Right cardiac atrium (tissue), 5 donors: ENCODE measurements around the gene EXOC4. TPM values are rescaled to one million over a fixed set of nuclear protein-coding genes. Genes with fewer than 3 reads are reported as not detected.

Source experiments
- ATAC-seq, 2 donors: fragments of 200-7000 bp; cut with Tn5 transposase; one replicate each; pipeline versions ENCODE4 v1.8.0 to v1.9.1; 2020; ENCODE audit warnings: moderate library complexity in 2 of 2, mild to moderate bottlenecking in 1 of 2
- DNase-seq, 3 donors: peaks; one replicate each; pipeline ENCODE4 v3.0.0-alpha.2; 2020
- H3K27ac ChIP-seq: one replicate; pipeline ENCODE4 v1.5.1; 2013; ENCODE audit warnings: mild to moderate bottlenecking, low read length, control low read depth, moderate library complexity
- H3K27me3 ChIP-seq: one replicate; pipeline ENCODE4 v1.6.1; 2013; ENCODE audit not compliant: control insufficient read depth, insufficient read depth
- H3K4me1 ChIP-seq: one replicate; pipeline ENCODE4 v1.6.1; 2013; ENCODE audit warnings: low read length; ENCODE audit not compliant: control insufficient read depth, insufficient read depth
- H3K4me3 ChIP-seq: one replicate; pipeline ENCODE4 v1.5.1; 2013; ENCODE audit warnings: low read length, control low read depth
- H3K9me3 ChIP-seq: one replicate; pipeline ENCODE4 v1.6.1; 2013; ENCODE audit warnings: low read length; ENCODE audit not compliant: control insufficient read depth
- WGBS: extraction: QIAGEN DNeasy Blood & Tissue Kit; methylation state at CpG from one replicate; pipeline ENCODE4 v1.1.7; 2013; 5-methylcytosine and 5-hydroxymethylcytosine counted together
- intact Hi-C, 4 donors: fragments of 100-400 bp; cut with DNase I; formaldehyde crosslinking; loops; one replicate each; pipeline versions ENCODE4 v1.11.0 to v1.14.0; 2022 to 2023
- polyA plus RNA-seq: library from polyadenylated mRNA; stranded (reverse); fragments of 200-250 nt; gene quantifications from one replicate; pipeline ENCODE4 v1.2.3, GENCODE V29; 2013
- total RNA-seq, 4 donors: library from RNA; stranded (reverse); fragmentation: NEBNext Ultra II Directional; extraction: Animal tissue kit (Norgen Biotek cat#: 25700); gene quantifications; one replicate each; pipeline ENCODE4 v1.2.1, GENCODE V29; 2021
- donor health status: healthy with polysubstance abuse.
- donor health status: DM: no; HTN: yes; CAD: no.
- donor health status: DM: no; HTN: no; CAD: no.
- donor health status: DM: no; HTN: yes; CAD: no; lungs with severe emphysema.
- donor health status: DM: yes; HTN: yes; CAD: no.

EXOC4 gene
- total and polyA plus RNA-seq, 5 donors, result 11.9 to 45.9 (median 39.7) TPM

DNA sequence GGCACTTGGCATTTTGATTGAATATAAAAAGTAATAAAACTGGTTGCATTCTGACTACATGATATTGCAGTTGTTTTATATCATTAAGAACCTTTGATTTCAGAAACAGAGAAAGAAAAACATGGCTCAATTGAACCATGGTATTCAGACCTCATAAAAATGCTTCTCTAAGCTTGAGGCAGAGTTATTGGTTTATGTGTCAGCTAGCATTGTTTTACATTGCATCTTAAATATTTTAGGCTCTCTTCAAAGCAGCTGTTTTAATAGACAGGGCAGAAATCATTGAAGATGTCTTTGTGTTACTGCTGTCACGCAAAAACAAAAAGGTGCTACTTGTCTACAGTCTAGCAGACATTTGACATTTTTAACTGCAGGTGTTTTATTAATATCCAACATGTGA lies 299.2 kb downstream of the EXOC4 start:
- 98% methylated on average over 1 of the region's 1 CpG for WGBS
- Histone ChIP-seq H3K27ac (no peak overlapping the region), H3K4me3 (no peak overlapping the region), H3K4me1 (no peaks in the 10 kb centered on the region), H3K27me3 (no peaks in the 10 kb centered on the region), H3K9me3 (no peaks in the 10 kb centered on the region)
- DNase-seq (no peak), ATAC-seq (no peak)
- intact Hi-C loops, result no loop called here

DNA sequence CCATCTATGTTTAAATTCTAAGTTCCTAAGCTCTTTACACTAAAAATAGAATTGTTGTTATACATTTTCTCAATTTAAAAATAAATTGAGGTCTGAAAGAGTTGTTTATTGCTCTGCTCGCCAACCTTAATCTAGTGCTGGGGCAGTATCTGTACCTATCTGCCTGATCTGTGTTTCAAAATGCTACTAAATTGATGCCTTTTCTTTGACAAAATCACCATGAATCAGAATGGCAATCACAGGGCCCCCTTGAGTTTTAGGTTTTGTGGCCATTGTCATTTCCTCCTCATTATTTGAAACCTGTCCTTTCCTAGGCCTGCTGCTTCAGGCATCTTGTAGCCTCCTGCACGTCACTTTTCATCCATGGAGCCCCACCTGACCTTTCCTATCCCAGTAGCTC lies 301.5 kb downstream of the EXOC4 start:
- Histone ChIP-seq H3K4me1 (no peaks in the 10 kb centered on the region), H3K27ac (no peak overlapping the region), H3K4me3 (no peak overlapping the region), H3K9me3 (no peaks in the 10 kb centered on the region), H3K27me3 (no peaks in the 10 kb centered on the region)
- ATAC-seq, result no peak
- DNase-seq, result no peak
- WGBS, result 98% methylated on average over 2 of the region's 2 CpGs
- intact Hi-C loops, result no loop called here

DNA sequence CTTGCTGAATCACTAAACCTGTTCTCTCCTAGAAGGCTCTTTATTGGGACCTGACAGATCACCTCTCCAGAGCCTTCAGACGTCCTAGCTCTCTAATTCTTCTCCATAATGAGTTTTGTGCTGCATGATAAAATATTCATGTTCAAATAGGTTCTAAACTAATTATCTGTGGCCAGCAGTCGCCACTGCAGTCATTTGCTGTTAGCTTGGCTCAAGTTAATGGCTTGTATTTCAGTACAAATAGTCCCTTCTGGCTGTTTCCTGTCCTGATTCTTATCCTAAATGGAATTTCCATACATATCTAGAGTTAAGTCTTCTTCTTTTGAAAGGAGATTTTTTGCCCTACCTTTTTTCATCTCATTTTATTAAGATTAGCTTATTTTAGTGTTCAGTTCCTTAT lies 303.2 kb downstream of the EXOC4 start:
- H3K27me3 ChIP-seq, result no peaks in the 10 kb centered on the region
- no peaks in the 10 kb centered on the region for H3K4me1 ChIP-seq
- H3K4me3 ChIP-seq, result no peak overlapping the region
- DNase-seq (no peak), ATAC-seq (no peak)
- intact Hi-C loops, result no loop called here
- WGBS, result 27% methylated on average over 2 of the region's 2 CpGs
- H3K9me3 ChIP-seq, result no peaks in the 10 kb centered on the region
- H3K27ac ChIP-seq, result no peak overlapping the region

DNA sequence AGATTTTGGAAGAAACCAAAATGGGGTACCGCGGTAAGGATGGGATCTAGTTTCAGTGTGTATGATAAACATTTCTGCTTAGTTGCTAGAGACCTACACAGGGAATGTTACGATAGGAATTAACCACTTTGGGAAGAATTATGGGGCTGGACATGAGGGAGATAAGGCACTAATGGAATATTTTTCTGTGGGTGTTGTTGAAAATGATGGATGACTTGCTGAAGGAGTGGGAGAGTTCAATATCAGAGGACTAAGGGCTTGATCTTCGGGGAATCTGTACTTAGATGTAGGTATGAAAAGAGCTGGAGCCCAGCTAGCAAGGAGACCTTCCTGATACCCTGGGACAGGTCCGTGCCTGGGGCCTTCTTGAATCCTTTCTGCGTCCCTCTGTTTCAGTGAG lies 303.7 kb downstream of the EXOC4 start:
- WGBS, result 89% methylated on average over 6 of the region's 6 CpGs
- DNase-seq, result no peak
- no peaks in the 10 kb centered on the region for H3K4me1 ChIP-seq
- no peaks in the 10 kb centered on the region for H3K9me3 ChIP-seq
- intact Hi-C loops, result no loop called here
- H3K27me3 ChIP-seq, result no peaks in the 10 kb centered on the region
- no peak overlapping the region for H3K4me3 ChIP-seq
- H3K27ac ChIP-seq, result no peak overlapping the region
- no peak for ATAC-seq

DNA sequence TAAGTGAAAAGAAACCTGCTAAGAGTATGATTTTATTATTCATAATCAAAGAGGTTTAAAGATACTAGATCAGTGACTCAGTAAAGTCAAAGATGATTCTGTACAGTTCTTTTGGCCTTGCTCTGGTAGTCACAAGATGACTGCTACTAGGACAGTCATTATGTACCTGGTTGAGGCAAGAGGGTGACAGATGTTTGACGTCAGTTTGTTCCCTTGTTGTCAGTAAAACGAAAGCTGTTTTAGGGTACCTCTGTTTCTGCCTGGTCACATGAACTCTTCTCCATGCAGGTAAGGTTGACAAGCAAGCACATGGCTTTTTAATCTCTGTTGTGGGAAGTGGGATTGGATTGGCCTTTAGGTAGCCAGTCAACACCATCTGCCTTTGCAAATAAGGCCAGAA lies 308.0 kb downstream of the EXOC4 start:
- Histone ChIP-seq H3K27ac (no peak overlapping the region), H3K27me3 (no peaks in the 10 kb centered on the region), H3K4me1 (no peaks in the 10 kb centered on the region), H3K4me3 (no peak overlapping the region), H3K9me3 (no peaks in the 10 kb centered on the region)
- no peak for DNase-seq
- WGBS, result 95% methylated on average over 2 of the region's 2 CpGs
- no peak for ATAC-seq
- intact Hi-C loops, result no loop called here

DNA sequence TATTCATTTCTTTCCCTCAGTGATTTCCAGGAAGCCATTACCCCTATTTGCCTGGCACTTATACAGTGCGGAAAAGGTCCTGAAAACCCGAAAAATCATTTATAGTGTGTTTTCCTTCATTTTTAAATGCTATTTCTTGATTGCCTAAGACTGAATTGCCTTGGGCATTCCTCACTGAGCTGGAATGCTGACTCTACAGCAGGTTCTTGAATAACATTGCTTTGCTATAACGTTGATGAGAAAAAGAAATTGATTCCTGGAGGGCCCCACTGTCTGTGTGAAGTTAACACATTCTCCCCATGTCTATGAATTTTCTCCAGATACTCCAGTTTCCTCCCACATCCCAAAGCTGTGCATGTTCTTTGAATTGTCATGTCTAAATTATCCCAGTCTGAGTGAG lies 308.5 kb downstream of the EXOC4 start:
- WGBS, result 90% methylated on average over 3 of the region's 3 CpGs
- ATAC-seq, result no peak
- intact Hi-C loops, result no loop called here

DNA sequence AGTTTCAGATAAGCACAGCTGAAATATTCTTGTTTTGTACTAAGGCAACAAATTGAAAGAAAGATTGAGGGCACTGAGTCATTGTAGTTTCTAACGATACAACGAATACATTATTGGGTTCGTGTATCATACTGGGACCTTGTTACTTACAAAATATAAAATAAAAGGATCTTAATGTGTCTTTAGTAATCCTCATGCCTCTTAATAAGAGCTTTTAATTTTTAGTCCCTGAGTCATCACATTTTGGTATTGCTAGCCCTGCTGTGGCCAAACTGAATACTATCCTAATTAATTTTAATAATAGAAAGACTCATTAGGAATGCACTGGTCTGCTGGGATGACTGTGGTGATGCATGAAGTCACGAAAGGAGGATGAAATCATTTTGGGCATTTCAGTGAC lies 309.7 kb downstream of the EXOC4 start:
- DNase-seq (no peak), ATAC-seq (no peak)
- H3K27me3 ChIP-seq, result no peaks in the 10 kb centered on the region
- no peak overlapping the region for H3K27ac ChIP-seq
- WGBS, result 88% methylated on average over 4 of the region's 4 CpGs
- intact Hi-C loops, result no loop called here
- H3K4me1 ChIP-seq, result no peaks in the 10 kb centered on the region
- no peak overlapping the region for H3K4me3 ChIP-seq
- H3K9me3 ChIP-seq, result no peaks in the 10 kb centered on the region

More for the DNA sequence above, 308.5 kb downstream of the EXOC4 start:
- no peak for DNase-seq
- H3K27me3 ChIP-seq, result no peaks in the 10 kb centered on the region
- no peak overlapping the region for H3K27ac ChIP-seq
- H3K4me1 ChIP-seq, result no peaks in the 10 kb centered on the region
- no peak overlapping the region for H3K4me3 ChIP-seq
- H3K9me3 ChIP-seq, result no peaks in the 10 kb centered on the region

DNA sequence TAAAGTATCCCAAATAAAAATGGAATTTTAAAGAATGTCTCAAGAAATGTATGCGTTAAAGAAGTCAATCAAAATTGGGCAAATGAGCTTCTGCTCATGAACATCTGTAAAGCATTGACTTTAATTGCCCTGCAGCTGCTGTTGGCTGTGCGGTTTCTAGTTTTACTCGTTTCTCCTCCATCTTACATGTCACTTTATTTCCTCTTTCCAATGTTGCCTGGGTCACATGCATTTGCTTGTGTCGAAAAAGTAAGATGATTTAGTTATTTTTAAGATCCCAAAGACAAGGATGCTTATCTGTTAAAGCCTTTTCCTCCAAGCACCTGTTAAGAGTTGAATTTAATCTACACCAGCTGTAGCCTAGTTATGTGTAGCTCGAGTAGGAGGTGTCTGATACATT lies 310.4 kb downstream of the EXOC4 start:
- 88% methylated on average over 5 of the region's 5 CpGs for WGBS

DNA sequence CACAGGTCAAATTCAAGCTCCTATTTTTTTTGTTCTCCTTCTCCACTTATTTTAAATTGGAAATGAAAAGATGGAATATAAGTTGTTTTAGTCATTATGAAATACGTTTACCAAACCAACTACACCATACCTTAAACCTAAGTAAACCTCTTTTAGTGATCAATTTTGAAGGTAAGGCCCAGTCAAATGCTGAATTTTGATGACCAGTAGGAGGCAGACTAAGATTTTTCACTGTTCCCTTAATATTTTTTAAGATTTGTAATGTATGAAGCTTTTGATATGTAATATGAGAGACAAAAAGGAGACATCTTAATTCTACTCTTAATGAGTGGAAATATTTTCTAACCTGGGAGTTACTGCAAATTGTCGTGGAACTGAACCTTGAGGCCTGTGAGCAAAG lies 311.6 kb downstream of the EXOC4 start:
- 98% methylated on average over 2 of the region's 2 CpGs for WGBS
- Histone ChIP-seq H3K9me3 (no peaks in the 10 kb centered on the region), H3K4me1 (no peaks in the 10 kb centered on the region), H3K27ac (no peak overlapping the region), H3K27me3 (no peaks in the 10 kb centered on the region), H3K4me3 (no peak overlapping the region)
- intact Hi-C loops, result no loop called here
- ATAC-seq (no peak), DNase-seq (no peak)

More for the DNA sequence above, 310.4 kb downstream of the EXOC4 start:
- no peaks in the 10 kb centered on the region for H3K27me3 ChIP-seq
- ATAC-seq (no peak), DNase-seq (no peak)
- no peak overlapping the region for H3K4me3 ChIP-seq
- intact Hi-C loops, result no loop called here
- no peaks in the 10 kb centered on the region for H3K9me3 ChIP-seq
- no peaks in the 10 kb centered on the region for H3K4me1 ChIP-seq
- H3K27ac ChIP-seq, result no peak overlapping the region

DNA sequence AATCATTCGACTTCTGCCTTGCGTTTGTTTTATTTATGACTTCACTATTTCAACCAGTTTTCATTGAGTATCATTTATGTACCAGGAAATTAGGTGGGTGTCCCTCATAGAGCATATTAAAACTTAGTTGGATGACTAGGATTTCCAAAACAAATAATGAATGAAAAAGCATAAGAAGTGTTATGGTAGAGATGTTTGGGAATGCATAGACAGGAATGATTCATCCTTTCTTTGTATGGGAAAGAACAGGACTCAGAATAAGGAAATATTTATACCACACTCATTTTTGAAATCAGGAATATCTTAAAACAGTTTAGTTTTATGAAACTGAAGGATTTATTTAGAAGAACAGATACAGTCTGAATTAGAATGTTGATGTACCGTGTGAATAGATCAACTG lies 315.7 kb downstream of the EXOC4 start:
- no peak overlapping the region for H3K27ac ChIP-seq
- H3K27me3 ChIP-seq, result no peaks in the 10 kb centered on the region
- ATAC-seq, result no peak
- WGBS, result 92% methylated on average over 3 of the region's 3 CpGs
- no peaks in the 10 kb centered on the region for H3K4me1 ChIP-seq
- H3K9me3 ChIP-seq, result no peaks in the 10 kb centered on the region
- no peak overlapping the region for H3K4me3 ChIP-seq
- intact Hi-C loops, result no loop called here
- no peak for DNase-seq

DNA sequence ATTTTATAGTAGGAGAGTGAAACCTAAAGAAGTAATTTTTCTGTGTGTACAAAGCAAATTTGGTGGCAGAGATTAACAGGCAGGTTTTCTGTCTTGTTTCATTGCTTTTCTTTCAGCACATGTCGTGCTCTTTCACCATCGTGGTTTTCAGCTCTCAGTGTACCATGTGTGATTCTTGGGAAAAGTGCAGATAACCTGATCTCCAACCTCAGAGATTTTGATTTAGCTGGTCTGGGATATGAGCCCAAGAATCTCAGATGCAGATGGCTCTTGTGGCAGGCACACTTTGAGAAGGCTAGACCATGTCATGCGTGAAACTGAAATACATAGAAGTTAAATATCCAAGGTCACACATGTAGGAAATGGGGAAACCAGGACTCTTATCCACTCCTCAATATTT lies 317.4 kb downstream of the EXOC4 start:
- Histone ChIP-seq H3K27me3 (no peaks in the 10 kb centered on the region), H3K4me1 (no peaks in the 10 kb centered on the region), H3K27ac (no peak overlapping the region), H3K4me3 (no peak overlapping the region), H3K9me3 (no peaks in the 10 kb centered on the region)
- no peak for DNase-seq
- no peak for ATAC-seq
- intact Hi-C loops, result no loop called here
- 88% methylated on average over 3 of the region's 3 CpGs for WGBS

DNA sequence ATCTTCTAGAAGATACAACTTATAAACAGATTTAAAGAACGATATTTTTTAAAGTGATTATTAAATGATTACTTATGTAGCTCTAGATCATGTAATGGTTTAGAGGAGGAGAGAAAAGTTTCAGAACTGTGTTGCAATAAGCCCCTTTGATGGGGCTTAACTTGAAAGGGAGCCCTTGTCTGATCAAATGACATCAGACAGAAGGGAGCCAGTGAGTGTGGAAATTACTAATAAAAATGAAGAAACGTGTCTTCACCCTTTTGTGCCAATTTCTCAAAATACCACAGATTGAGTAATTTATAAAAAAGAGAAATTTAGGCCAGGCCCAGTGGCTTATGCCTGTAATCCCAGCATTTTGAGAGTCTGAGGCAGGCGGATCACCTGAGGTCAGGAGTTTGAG lies 318.2 kb downstream of the EXOC4 start:
- ATAC-seq, result no peak

More for the DNA sequence above, 318.2 kb downstream of the EXOC4 start:
- H3K27ac ChIP-seq, result no peak overlapping the region
- intact Hi-C loops, result no loop called here
- H3K9me3 ChIP-seq, result no peaks in the 10 kb centered on the region
- H3K4me3 ChIP-seq, result no peak overlapping the region
- 78% methylated on average over 3 of the region's 3 CpGs for WGBS
- no peaks in the 10 kb centered on the region for H3K27me3 ChIP-seq
- no peak for DNase-seq
- no peaks in the 10 kb centered on the region for H3K4me1 ChIP-seq
